GM19328 (cell line): ENCODE measurements around the gene PRAC2.

ENCODE experiments used
- ATAC-seq: cut with Tn5 transposase; IDR thresholded peaks from one replicate; pipeline ENCODE4 v1.9.1; 2021; ENCODE audit warnings: mild to moderate bottlenecking, moderate library complexity; ENCODE audit not compliant: unreplicated experiment

PRAC2 gene

GRCh38 chr17:48732688-48733629, 10.0 kb downstream of the PRAC2 start:
- ATAC-seq = no peak

- ATAC-seq = no peak
Observed at GRCh38 chr17:48733632-48734328, 10.8 kb downstream of the PRAC2 start.

GRCh38 chr17:48734333-48735061, 11.5 kb downstream of the PRAC2 start:
- ATAC-seq = no peak

- no peak for ATAC-seq
Observed at GRCh38 chr17:48735062-48735351, 12.0 kb downstream of the PRAC2 start.

GRCh38 chr17:48737330-48738043, 14.5 kb downstream of the PRAC2 start:
- no peak for ATAC-seq

GRCh38 chr17:48738424-48738802, 15.4 kb downstream of the PRAC2 start:
- ATAC-seq = no peak

GRCh38 chr17:48738803-48739526, 16.0 kb downstream of the PRAC2 start:
- ATAC-seq = no peak

- ATAC-seq = no peak
Observed at GRCh38 chr17:48740537-48740936, 17.6 kb downstream of the PRAC2 start.

GRCh38 chr17:48745381-48746275, 22.6 kb downstream of the PRAC2 start:
- ATAC-seq = no peak

- no peak for ATAC-seq
Observed at GRCh38 chr17:48746916-48747444, 24.0 kb downstream of the PRAC2 start.

GRCh38 chr17:48747445-48748363, 24.7 kb downstream of the PRAC2 start:
- no peak for ATAC-seq

- ATAC-seq = no peak
Observed at GRCh38 chr17:48748718-48749566, 26.0 kb downstream of the PRAC2 start.

- ATAC-seq = no peak
Observed at GRCh38 chr17:48749621-48750553, 26.9 kb downstream of the PRAC2 start.

- ATAC-seq = no peak
Observed at GRCh38 chr17:48751172-48751571, 28.2 kb downstream of the PRAC2 start.

- ATAC-seq = no peak
Observed at GRCh38 chr17:48751733-48752398, 28.9 kb downstream of the PRAC2 start.
